LNCaP clone FGC (cell line): ENCODE results near the gene THRB.

Source experiments
- DNase-seq: peaks from one replicate; pipeline ENCODE4 v3.0.0-alpha.2; 2011; ENCODE audit warnings: low read depth
- H3K4me3 ChIP-seq: 2 replicates; pipeline ENCODE4 v1.5.1; 2011; ENCODE audit warnings: mild to moderate bottlenecking, low read depth, low read length, control low read depth
- CTCF ChIP-seq: IDR thresholded peaks from 2 replicates; pipeline ENCODE4 v1.5.1; 2012; ENCODE audit warnings: mild to moderate bottlenecking; ENCODE audit not compliant: control insufficient read depth, insufficient read depth; ENCODE audit errors: extremely low read depth

THRB gene

GRCh38 chr3:24494618-24495325 lies at the start of gene THRB:
THRB (minus strand) TSS chr3:24494850.
- H3K4me3 ChIP-seq: peak within 1 kb of the TSS; percentile 75

GRCh38 chr3:24541935-24542334 lies 47.3 kb upstream of the THRB start:
- no peak overlapping the region for H3K4me3 ChIP-seq
- TF ChIP-seq CTCF: no peak
- no peak for DNase-seq

More at GRCh38 chr3:24494618-24495325, at the start of gene THRB:
- no peak for DNase-seq
- peak; percentile 46 for TF ChIP-seq CTCF

- no peak overlapping the region for H3K4me3 ChIP-seq
- no peak for TF ChIP-seq CTCF
- no peak for DNase-seq
These were observed 46.2 kb upstream of the THRB start for GRCh38 chr3:24540821-24541220.

- no peak for TF ChIP-seq CTCF
- H3K4me3 ChIP-seq: no peak overlapping the region
- no peak for DNase-seq
These were observed 45.0 kb upstream of the THRB start for GRCh38 chr3:24539699-24540098.

GRCh38 chr3:24538891-24539290 lies 44.2 kb upstream of the THRB start:
- H3K4me3 ChIP-seq: no peak overlapping the region
- peak; percentile 84 for DNase-seq
- no peak for TF ChIP-seq CTCF

GRCh38 chr3:24533561-24534193 lies 39.0 kb upstream of the THRB start:
- DNase-seq: no peak
- H3K4me3 ChIP-seq: no peak overlapping the region
- TF ChIP-seq CTCF: no peak
